CD4-positive, alpha-beta T cell treated with Interleukin-4 for 1 hour (primary cell): ENCODE data around the gene UTP20.
A peak's percentile ranks its signal among the peaks of the same experiment; 100 is the strongest.

Source experiments
- DNase-seq, 2 donors: peaks; one replicate each; pipeline ENCODE4 v3.0.0-alpha.2; 2020 to 2022

The UTP20 gene

DNA sequence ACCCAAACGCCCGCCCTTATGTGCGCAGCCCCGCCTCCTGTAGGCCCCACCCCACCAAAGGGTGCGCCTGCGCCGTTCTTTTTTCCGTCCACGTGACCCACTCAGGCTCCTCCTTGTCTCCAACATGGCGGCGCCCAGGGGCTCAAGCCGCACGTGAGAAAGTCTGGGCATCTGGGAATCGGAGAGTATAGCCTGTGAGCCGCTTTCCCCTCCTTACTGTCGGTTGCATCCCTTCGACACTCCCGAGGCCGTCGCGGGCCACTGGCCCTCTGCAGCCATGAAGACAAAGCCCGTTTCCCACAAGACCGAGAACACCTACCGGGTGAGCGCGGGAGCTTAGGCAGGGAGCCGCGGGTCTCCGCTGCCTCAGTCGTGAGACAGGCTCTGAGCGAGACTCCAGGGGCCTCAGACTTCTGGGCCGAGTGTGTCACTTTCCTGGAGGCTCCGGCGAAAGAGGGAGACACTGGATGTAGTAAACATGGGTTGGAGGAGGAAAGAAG is at the start of gene UTP20:
Gene UTP20, plus strand, starts transcription at position 100 of the 500 bp plus-strand sequence. Its CDS starts 178 bp downstream, at position 278.
- peak; percentile 92 to 94 for DNase-seq

GRCh38 chr12:101230547-101230946 is 49.4 kb upstream of the UTP20 start:
- no peak for DNase-seq

DNA sequence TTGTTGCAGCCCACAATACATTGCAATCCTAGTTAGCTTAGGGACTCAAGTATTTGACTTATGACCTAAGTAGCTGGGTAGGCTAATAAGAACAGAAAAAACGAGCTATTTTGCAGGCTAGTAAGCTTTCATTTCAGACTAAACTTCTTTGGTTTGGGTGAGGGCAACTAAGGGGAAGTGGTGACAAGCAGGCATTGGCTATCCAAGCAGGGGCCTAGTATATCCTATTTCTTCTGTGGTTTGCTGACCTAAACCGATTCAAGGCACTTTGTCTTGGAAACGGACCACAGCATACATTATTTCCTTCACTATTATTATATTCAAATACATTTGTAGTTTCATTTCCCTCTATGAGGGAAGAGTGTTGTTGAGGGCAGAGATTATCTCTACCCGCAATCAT is 48.3 kb upstream of the UTP20 start:
- DNase-seq, result no peak

DNA sequence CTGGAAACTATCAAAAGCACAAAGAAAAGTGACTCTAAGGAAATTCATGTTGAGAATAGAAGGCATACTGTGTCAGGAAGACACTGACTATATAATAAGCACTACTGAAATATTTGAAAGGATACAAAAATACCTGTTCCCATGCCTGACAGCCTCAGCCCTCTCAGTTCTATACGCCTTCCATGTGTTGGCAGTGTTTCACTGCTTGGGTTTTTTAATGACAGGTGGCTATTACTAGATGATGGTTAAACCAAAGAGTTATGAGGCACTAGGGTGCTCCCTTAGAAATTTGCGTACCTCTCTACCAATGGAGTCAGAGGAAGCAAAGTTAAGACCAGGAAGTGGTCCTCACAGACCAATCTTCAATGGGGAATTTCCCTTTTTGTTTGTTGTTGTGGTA is 44.2 kb upstream of the UTP20 start:
- no peak for DNase-seq

DNA sequence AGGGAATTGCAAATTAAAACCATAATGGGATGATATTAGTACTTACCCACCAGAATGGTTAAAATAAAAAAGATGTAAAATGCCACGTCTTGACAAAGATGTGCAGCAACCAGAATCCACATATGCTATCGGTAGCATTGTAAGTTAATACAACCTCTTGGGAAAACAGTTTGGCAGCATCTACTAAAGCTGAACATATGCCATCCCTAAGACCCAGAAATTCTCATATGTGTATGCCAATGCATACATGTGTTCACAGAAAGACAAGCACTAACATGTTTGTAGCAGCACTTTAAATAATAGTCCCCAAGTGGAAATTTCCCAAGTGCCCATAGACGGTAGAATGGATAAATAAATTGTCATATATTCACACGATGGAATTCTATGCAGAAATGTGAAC is 41.6 kb upstream of the UTP20 start:
- DNase-seq, result no peak

- no peak for DNase-seq
Measured at GRCh38 chr12:101238800-101239329, 41.0 kb upstream of the UTP20 start.

DNA sequence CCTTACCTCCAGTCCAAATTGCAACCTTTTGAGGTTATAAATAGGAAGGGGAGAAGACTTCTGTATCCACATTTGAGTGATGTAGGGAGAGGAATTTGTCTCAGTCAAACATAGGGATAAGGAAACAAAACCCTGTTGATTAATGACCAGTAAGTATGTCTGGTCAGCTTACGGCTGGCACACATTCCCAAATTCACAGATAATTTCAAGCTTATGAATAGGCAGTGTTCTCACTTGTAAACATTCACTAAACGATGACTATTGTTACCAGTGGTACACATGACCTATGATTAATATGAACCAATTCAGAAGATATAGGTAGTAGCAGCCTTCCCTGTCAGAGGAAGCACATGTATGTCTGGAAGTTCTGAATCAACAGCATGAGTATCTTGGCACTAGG is 36.8 kb upstream of the UTP20 start:
- DNase-seq, result no peak

GRCh38 chr12:101243616-101244015 is 36.3 kb upstream of the UTP20 start:
- no peak for DNase-seq

DNA sequence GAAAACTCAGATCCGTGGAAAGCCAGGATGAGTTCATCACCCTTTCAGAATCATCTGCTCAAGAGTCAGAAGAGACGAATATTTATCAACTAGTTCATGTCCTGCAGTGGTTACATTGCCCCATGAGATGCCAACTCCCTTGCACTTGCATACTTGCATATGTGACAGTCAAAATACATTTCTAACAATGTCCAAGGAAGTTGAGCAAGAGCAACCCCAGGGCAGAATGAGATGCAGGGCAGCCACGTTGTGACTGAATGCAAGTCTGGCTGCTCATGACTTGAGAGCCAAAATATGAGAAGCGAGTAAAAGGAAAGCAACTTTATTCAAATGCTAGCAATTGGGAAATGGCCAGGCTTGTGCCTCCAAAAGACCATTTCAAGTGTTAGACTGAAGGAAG is 23.6 kb upstream of the UTP20 start:
- DNase-seq, result no peak

DNA sequence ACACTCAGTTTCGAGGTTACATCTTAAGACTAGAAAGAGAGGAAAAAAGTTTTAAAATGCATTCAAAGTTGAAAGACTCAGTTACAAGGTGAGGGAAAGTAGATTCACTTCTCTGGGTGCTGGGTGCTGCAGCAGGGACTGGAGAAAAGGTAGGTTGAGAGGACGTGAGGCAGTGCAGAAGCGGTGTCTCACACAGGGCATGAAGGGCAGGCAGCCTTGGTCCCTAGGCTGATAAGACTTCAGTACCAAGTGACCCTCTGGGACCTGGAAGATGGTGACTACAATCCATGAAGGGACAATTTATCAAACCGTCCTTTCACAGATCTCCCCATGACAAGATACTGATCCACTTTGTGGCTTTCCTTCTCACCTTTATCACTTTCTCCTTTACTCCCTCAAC is 22.5 kb upstream of the UTP20 start:
- no peak for DNase-seq

DNA sequence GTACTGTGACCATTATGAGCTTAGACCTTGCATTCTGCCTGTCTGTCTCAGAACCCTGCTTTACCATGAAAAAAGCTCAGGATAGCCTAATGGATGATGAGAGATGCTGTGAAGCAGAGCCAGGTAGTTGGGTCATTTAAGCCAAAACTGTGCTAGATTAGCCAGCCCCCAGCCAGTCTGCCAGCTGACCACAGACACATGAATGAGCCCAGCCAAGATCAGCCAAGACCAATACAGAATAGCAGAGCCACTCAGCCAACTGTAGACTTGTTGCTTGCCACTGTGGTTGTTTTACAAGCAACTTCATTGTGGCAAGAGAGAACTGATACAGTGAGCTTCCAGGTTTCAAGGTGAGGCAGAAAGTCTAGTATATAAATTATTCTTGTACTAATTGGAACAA is 12.8 kb upstream of the UTP20 start:
- no peak for DNase-seq

- no peak for DNase-seq
Measured at GRCh38 chr12:101276433-101276832, 3.5 kb upstream of the UTP20 start.

DNA sequence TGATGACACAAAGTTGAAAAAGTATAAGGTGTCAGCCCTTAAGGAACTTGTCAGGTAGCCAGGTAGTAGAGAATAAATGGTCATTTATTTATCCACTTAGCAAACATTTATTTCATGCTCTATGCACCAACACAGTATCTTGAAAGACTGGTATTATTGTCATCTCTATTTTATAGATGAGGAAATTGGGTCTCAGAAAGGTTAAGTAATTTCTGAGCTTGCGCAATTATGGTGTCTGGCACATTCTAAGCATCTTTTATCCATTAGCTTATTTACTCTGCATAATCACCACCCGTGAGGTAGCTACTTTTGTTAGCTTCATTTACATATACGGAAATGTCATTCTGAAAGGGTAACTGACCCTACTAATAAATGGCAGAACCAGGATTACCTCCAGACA is 2.5 kb upstream of the UTP20 start:
- DNase-seq, result no peak

DNA sequence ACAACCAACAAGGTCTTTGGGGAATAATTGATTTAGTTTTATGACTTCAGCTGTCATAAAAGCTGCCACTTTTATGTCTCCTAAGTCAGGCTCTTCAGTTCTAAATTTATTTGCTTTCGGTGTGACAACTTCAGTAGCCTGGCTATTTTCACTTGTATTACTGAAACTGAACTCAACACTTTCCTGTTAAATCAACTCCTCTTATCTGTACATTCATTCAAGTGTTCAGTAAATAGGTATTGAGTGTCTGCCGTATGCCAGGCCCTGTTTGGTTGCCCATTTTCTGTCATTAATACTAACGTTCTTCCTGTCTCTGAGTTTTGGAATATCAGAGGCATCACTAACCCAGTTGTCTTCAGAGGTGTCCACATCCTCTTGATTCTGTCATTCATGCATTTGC is 7.5 kb downstream of the UTP20 start:
- DNase-seq, result no peak

GRCh38 chr12:101297661-101298060 is 17.8 kb downstream of the UTP20 start:
- no peak for DNase-seq

DNA sequence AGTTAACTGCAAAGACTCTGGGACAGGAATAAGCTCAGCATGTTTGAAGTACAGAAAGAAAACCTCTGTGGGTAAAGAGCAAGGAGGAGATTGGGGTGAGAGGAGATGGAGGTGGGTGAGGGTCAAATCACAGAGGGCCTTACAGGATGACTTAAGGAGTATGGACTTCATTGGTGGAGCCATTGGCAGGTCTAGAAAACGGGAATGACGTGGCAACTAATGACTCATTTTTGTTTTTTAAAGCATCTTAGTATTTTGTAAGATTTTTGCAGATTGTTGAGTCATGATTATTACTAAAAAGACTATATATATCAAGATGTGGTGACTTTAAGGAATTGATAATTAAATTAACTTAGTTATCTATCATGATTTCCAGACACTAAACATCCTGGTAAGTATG is 18.5 kb downstream of the UTP20 start:
- DNase-seq, result no peak

GRCh38 chr12:101299346-101299745 is 19.4 kb downstream of the UTP20 start:
- no peak for DNase-seq

GRCh38 chr12:101299931-101300330 is 20.0 kb downstream of the UTP20 start:
- DNase-seq, result no peak

- no peak for DNase-seq
Measured at GRCh38 chr12:101302741-101303140, 22.8 kb downstream of the UTP20 start.

DNA sequence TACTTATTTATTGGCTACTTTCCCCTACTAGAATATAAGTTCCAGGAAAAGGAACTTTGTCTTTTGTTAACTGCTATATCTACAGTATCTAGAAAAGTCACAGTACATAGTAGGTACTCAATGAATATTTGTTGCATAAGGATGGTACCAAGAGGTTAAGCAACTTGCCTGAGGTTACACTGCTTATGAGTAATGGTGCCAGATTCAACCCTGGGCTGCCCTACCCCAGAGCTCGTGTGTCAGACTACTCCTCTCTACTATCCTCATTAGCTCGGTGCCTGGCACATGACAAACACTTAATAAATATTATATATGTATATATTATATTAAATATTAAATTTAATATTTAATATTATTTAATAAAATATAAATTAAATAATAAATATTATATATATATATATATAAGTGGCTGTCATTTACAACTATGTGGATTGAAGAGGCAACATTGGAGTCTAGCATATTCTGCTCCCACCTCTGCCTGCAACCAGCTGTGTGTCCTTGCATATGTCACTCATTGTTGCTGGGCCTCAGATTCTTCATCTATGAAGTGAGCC is 25.4 kb downstream of the UTP20 start:
- DNase-seq, result no peak

DNA sequence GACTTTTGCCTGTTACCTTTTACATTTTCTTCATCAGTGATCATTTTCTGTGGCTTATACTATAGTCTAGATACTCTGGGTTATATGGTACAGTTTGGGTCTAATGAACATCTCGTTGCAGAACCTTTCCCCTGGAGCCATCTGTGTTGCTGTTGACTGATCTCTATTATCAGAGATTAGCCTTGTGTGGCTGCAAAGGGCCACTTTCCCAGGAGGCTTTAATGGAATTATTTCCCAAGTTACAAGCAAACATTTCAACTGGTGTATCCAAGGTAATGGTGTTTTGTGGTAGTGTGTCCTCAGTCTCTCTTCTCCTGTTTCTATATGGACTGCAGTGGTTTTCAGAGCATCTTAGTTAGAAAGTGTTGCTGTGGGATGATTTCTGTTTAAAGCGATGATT is 25.9 kb downstream of the UTP20 start:
- DNase-seq, result no peak

DNA sequence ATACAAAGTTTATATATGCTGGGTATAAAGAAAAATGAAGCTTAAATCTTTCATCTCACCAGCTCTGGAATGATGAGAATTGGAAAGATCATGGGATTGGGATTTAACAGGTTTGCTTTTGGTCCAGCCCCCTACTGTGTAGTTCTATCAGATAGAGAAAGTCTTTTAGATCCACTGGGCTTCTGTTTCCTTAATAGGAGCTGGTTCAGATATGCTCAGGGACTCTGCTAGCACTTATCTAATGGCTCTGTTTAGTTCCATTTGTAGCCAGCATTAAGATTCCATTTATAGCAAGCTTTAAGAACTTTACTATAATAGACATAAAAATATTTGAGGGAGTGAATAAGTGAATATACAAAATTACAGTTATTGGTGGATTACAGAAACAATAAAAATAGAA is 42.6 kb downstream of the UTP20 start:
- DNase-seq, result no peak

DNA sequence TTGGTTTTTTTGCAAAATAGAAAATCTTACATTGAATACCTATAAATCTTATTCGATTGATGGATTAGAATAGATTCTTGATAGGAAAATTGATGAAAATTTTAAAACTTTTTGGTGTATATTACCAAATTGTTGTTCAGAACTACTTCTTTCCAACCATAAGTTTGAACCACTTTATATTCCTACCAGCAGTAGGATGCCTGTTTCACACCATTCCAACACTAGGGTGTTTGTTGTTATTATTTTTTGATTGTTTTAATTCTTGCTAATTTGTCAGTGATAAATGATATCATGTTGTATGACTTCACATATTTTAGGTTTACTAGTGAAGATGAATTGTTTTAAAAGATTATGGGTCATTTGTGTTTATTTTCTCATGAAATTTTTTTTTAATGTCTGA is 43.4 kb downstream of the UTP20 start:
- DNase-seq, result no peak

GRCh38 chr12:101325590-101325989 is 45.7 kb downstream of the UTP20 start:
- DNase-seq, result no peak

GRCh38 chr12:101327051-101327450 is 47.1 kb downstream of the UTP20 start:
- DNase-seq, result no peak
